CD4-positive, alpha-beta T cell treated with Interleukin-15 for 4 hours (primary cell): ENCODE data around the gene SNAPIN.

Source experiments
- DNase-seq: peaks from one replicate; pipeline ENCODE4 v3.0.0-alpha.2; 2020; ENCODE audit warnings: low spot score

SNAPIN gene

GRCh38 chr1:153678519-153679336 lies 20.2 kb downstream of the SNAPIN start, which contains the start of gene NPR1:
Gene NPR1 (plus strand): TSS chr1:153678688. CDS start chr1:153679109, 421 bp downstream.
- DNase-seq: no peak

GRCh38 chr1:153679337-153680119 lies 21.0 kb downstream of the SNAPIN start:
- DNase-seq: peak; percentile 9

DNA sequence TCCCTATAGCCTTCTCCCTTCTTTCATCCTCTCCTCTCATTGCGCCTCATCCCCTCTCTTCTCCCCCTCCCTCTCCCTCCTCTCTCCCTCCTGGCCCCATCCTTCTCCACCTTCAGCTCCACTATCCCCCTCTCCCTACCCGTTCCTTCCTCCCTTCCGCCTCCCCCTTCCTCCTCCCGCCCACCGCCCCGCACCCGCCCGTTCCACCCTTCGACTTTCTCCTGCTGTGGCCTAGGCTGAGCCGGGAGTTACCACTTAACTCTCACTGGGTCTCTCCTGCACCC lies 21.6 kb downstream of the SNAPIN start:
- no peak for DNase-seq

DNA sequence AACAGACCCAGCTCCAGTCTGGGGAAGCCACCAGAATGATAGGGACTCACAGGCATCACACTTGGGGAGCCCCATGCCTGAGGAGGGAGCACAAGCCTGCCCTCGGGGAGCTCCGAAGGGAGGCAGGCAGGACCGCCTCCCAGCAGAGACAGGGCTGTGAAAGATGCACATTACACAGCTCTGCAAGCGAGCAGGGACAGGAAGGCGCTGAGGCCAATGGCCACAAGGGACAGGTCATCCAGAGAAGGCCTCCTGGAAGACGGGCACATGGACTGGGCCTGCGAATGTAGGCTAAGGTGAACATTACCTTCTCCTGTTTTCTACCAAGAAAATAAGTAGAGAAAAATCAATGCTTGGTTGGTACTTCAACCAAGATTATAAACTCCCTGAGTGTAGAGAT lies 24.2 kb downstream of the SNAPIN start:
- no peak for DNase-seq

- no peak for DNase-seq
These were observed 25.4 kb downstream of the SNAPIN start for GRCh38 chr1:153683854-153684253.

- DNase-seq: no peak
These were observed 26.4 kb downstream of the SNAPIN start for GRCh38 chr1:153684892-153685291.

DNA sequence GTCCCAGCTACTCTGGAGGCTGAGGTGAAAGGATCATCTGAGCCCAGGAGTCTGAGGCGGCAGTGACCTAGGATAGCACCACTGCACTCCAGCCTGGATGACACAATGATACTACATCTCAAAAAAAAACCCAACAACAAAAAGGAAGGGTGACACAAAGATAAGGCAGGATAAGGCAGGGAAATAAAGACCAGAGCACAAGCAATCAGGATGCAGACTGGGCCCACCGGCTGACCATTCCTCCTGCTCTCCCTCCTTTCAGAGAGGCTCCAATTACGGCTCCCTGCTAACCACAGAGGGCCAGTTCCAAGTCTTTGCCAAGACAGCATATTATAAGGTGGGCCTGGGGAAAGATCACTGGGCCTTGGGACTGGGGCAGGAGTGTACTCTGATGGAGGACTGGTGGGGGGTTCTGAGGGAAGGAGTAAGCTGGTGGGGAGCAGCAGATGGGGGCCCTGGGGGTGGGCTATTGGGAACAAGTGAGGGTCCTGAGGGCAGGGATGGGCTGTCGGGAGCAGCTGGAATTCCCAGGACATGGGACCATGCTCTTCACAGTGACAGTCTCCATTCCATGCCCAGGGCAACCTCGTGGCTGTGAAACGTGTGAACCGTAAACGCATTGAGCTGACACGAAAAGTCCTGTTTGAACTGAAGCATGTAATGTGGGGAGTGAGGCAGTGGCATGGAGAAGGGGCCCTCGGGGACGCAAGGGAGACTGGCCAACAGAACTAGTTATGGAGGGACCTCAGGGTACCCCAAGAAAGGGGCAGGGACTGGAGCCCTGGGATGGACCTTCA lies 27.2 kb downstream of the SNAPIN start:
- DNase-seq: no peak

- DNase-seq: no peak
These were observed 29.0 kb downstream of the SNAPIN start for GRCh38 chr1:153687346-153688125.

DNA sequence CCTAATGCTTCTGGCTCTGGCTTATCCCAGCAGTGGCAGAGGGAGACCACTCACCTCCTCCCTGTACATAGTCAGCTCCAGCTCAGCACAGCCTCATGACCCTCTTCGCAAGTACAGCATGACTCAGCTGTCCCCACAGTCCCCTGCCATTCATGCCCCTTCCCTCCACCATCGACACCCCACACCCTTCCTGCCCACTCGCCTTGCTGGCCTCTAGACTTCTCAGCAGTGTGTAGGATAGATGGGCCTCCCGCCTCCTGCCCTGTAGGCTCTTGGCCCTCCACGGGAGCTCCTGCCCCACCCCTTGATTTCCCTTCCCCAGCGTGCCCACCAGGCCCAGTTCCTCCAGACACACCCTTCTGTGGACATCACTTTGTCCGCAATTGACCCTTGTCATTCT lies 29.8 kb downstream of the SNAPIN start:
- no peak for DNase-seq

DNA sequence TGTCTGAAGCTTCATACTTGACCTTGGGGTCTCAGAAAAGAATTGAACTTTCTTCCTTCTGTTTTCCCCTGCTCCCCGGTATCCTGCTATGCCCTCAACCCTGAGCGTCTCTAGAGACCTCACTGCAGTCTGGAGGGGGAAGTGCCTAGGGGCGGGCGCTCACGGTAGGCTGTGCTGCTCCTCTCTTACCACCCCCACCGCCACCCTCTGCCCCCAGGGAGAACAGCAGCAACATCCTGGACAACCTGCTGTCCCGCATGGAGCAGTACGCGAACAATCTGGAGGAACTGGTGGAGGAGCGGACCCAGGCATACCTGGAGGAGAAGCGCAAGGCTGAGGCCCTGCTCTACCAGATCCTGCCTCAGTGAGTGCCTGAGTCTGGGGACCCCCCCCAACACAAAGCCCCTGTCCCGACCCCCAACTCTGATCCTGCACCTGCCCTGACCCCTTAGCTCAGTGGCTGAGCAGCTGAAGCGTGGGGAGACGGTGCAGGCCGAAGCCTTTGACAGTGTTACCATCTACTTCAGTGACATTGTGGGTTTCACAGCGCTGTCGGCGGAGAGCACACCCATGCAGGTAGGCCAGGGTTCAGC lies 30.3 kb downstream of the SNAPIN start:
- DNase-seq: no peak

DNA sequence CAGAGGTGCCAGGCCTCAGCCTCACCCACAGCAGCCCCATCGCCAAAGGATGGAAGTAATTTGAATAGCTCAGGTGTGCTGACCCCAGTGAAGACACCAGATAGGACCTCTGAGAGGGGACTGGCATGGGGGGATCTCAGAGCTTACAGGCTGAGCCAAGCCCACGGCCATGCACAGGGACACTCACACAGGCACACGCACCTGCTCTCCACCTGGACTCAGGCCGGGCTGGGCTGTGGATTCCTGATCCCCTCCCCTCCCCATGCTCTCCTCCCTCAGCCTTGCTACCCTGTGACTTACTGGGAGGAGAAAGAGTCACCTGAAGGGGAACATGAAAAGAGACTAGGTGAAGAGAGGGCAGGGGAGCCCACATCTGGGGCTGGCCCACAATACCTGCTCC lies 35.0 kb downstream of the SNAPIN start:
- DNase-seq: no peak

DNA sequence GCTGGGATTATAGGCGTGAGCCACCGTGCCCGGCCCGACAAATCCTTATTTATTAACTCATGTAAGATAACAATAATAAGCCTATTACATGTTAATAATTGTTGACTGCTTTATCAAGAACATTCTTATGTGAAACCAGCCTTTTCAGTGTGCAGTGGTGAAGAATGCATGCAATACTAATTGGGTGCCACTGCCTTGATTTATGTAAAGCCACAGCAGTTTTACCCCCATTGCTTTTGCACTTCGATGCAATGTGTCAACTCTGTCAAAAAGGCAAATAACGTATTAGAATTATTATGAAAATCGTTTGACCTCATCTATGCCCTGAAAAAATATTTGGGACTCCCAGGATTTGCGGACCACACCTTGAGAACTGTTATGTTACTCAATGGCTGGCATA lies 38.2 kb downstream of the SNAPIN start:
- DNase-seq: no peak

DNA sequence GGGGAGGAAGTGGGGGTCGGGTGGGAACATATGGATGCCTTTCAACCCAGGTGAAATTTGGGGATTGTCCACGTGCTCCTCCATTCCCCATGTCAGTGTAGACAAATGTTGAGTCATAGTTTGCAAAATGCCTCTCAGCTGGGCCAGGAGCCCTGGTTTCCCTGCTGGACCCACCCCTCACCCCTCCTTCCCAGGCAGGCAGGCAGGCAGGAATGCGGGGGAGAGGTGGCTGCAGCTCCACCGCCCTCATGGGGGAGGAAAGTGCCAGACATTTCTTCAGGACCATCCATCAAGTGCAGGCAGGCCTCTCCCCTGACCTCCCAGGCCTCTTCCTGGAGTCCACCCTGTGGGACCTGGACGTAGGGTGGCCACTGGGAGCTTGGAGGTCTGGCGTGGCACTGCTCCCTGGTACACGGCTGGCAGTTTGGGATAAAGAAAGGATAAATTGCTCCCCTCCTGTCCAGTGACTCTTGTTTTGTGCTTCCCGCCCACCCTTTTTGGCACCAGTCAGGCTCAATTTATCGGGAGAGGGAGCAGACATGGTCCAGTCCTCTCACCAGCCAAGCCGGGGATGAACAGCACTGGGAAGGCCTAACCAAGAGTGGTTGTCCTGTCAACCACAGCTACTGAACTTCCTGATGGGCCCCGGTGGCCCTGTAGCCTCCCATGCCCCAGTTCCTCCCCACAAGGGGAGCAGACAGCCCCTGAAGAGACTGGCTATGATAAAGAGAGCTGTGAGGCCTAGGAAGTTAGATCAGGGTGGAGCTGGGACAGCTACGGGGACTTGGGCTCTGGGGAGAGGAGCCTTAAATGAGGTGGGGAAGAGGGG lies 38.9 kb downstream of the SNAPIN start:
- DNase-seq: no peak

DNA sequence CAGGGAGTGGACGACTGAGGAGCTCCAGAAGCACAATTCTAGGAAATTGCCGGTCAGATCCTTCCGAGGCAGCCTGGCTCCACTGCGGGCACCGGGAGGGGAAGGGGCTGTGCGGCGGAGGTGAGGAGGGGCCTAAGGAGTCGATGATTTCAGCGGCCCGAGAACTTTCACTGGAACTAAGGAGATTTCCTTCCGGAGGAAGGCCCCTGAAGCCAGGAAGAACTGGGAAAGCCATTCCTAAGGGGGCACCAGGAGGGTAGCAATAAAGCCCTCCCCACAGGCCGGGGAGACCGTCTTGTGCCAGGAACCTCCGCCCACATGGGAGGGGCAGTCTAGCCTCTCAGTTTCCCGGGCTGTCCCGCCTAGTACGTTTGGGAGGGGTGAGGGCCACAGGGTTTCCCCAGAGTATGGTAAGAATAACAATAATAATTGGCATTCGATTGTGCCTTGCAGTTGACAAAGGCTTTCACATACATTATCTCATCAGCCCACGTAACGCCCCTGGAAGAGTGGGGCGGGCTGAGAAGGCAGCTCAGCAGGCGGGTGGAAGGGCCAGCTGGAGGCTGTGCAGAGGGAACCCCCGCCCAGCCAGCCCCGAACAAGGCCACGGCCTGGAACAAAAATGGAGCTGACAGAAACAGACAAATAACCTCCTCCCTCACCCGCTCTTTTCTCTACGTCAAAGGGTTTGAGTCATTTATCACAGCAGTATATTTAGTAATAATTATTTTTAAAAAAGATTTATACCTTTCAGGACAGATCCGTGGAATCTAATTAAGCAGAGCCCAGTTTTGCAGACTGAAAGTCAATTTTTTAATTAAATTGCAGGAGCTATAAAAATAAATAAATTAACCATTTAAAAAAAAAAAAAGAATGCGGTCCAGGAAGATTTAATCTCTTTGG lies 39.8 kb downstream of the SNAPIN start:
- no peak for DNase-seq

DNA sequence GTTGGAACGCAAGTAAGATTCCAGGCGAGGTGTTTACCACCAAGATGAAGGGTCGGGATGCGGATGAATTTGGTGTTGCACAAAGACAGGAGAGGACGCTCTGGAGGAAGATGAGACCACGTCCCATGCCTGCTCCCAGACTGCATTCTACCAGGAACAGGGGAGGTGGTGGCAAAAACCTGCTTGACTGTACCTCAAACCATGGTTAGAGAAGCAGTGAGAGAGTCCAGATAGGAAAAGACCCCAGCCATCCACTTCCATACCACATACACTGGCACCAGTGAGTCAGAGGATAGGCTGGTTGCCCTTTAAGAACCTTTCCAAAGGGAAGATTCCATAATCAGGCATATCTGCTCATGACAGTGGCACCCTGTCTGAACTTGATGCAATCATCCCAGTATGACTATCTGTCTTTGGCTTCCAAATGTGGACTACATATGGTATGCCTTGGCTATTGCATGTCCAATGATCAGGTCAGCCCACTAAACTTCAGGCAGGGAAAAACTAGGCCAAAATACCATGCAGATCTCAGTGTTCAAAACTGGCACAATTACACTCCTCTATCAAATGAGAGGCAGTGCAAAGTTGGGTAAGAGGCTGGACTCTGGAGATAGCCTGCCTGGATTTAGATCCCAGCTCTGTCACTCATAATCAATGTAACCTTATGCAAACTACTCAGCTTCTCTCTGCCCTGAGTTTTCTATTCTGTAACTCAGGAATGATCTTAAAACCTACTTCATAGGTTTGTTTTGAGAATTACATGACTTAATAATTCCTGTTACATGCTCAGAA lies 40.6 kb downstream of the SNAPIN start:
- DNase-seq: no peak

DNA sequence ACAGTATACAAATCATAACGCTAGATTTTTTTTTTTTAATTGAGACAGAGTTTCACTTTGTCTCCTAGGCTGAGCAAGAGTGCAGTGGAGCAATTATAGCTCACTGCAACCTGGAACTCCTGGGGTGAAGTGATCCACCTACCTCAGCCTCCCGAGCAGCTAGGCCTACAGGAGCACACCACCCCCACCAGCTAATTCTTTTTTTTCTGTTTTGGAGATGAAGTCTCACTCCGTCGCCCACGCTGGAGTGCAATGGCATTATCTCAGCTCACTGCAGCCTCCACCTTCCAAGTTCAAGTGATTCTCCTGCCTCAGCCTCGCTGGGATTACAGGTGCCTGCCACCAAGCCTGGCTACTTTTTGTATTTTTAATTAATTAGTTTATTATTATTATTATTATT lies 41.3 kb downstream of the SNAPIN start:
- no peak for DNase-seq

DNA sequence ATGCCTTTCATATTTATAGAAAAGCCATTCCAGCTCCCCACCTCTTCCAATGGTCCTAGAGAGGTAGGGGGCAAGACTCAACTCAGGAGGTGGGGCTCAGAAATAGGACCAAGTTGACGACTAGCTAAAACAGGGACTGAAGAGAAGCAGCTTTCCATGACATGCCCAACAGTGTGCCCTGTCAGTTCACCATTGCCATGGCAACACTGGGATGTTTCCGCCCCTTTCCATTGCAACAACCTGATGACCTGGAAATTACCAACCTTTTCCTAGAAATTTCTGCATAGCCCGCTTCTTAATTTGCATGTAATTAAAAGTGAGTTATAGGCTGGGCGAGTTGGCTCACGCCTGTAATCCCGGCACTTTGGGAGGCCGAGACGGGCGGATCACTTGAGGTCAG lies 47.0 kb downstream of the SNAPIN start:
- no peak for DNase-seq

GRCh38 chr1:153711026-153711425 lies 52.5 kb downstream of the SNAPIN start:
- DNase-seq: no peak
